Measurements from ENCODE around the gene SH3D19. TPM values are rescaled to one million over a fixed set of nuclear protein-coding genes. Genes with fewer than 3 reads are reported as not detected.

SH3D19 gene
- total RNA-seq, 2 experiments from 2014 or later, result not detected

DNA sequence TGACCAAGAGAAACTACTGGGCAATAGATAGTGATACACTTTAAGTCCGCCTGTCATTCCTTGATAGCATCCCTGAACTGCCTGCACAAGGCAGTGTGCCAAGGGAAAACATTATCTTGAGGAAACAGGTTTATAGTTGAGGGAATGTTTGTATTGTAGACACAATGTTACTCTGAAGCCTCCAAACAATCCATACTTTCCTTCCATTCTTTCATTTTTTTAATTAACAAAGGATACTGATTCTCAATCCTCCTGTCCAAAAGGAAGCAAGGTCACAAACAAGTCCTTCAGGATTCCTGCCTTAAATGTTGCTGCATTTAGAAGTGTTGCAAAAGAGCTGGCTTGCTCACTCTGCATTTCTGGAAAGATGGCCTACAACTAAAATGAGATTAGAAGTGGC lies 110.1 kb downstream of the SH3D19 start:
- Histone ChIP-seq H4K20me1 (ENCODE audit: insufficient read depth, low read length) (no peaks in the 10 kb centered on the region), H3K4me2 (ENCODE audit: low read length) (no peak overlapping the region), H3K9me3 (ENCODE audit: low read length) (no peaks in the 10 kb centered on the region), H3K79me2 (ENCODE audit: insufficient read depth, low read depth, low read length) (no peaks in the 10 kb centered on the region), H3K27ac (ENCODE audit: low read depth, low read length, poor library complexity, severe bottlenecking) (no peak overlapping the region), H3K4me3 (ENCODE audit: low read depth, low read length, poor library complexity, severe bottlenecking) (no peak overlapping the region), H2AFZ (ENCODE audit: low read length) (no peak overlapping the region), H3K36me3 (ENCODE audit: insufficient read depth, low read length) (no peaks in the 10 kb centered on the region), H3K4me1 (ENCODE audit: insufficient read depth, low read length, poor library complexity, severe bottlenecking) (no peaks in the 10 kb centered on the region), H3K9me2 (ENCODE audit: insufficient read depth, low read length) (no peaks in the 10 kb centered on the region)
- ChIA-PET POLR2A (no interaction called here), CTCF (ENCODE audit: unreplicated experiment) (no interaction called here)
- BruUV-seq (replicated peaks), result no TSS peak
- no peak for DNase-seq (ENCODE audit: low spot score)
- TF ChIP-seq, protein P1, sequence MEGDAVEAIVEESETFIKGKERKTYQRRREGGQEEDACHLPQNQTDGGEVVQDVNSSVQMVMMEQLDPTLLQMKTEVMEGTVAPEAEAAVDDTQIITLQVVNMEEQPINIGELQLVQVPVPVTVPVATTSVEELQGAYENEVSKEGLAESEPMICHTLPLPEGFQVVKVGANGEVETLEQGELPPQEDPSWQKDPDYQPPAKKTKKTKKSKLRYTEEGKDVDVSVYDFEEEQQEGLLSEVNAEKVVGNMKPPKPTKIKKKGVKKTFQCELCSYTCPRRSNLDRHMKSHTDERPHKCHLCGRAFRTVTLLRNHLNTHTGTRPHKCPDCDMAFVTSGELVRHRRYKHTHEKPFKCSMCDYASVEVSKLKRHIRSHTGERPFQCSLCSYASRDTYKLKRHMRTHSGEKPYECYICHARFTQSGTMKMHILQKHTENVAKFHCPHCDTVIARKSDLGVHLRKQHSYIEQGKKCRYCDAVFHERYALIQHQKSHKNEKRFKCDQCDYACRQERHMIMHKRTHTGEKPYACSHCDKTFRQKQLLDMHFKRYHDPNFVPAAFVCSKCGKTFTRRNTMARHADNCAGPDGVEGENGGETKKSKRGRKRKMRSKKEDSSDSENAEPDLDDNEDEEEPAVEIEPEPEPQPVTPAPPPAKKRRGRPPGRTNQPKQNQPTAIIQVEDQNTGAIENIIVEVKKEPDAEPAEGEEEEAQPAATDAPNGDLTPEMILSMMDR (conservative IDR thresholded peaks at IDR 0.05; ENCODE audit: low read length), result no peak
- no peak for TF ChIP-seq EZH2phosphoT487 (IDR thresholded peaks at IDR 0.05; ENCODE audit: borderline replicate concordance, low read depth, low read length)
- intact Hi-C loops (cut with micrococcal nuclease; ENCODE audit: unreplicated experiment), result no loop called here

DNA sequence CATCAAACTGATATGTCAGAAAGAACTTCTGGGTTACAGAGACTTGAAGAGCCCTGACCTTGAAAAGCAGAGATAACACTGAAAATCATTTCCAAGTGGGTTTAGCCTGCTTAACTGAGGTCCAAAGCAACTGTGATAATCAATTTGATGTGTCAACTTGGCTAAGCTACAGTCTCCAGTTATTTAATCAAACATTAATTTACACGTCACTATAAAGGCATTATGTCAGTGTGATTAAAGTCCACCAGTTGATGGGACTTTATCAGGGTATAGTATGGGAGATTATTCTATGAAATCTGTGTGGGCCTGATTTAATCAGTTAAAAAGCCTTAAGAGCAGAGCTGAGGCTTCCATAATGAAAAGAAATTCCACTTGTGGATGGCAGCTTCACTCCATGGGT lies 117.5 kb downstream of the SH3D19 start:
- Histone ChIP-seq H3K27ac (ENCODE audit: low read depth, low read length, poor library complexity, severe bottlenecking) (no peak overlapping the region), H3K4me1 (ENCODE audit: insufficient read depth, low read length, poor library complexity, severe bottlenecking) (no peaks in the 10 kb centered on the region), H3K36me3 (ENCODE audit: insufficient read depth, low read length) (no peaks in the 10 kb centered on the region), H3K79me2 (ENCODE audit: insufficient read depth, low read depth, low read length) (no peaks in the 10 kb centered on the region), H3K4me2 (ENCODE audit: low read length) (no peak overlapping the region), H3K9me2 (ENCODE audit: insufficient read depth, low read length) (no peaks in the 10 kb centered on the region), H4K20me1 (ENCODE audit: insufficient read depth, low read length) (no peaks in the 10 kb centered on the region), H2AFZ (ENCODE audit: low read length) (no peak overlapping the region), H3K9me3 (ENCODE audit: low read length) (no peaks in the 10 kb centered on the region), H3K4me3 (ENCODE audit: low read depth, low read length, poor library complexity, severe bottlenecking) (no peak overlapping the region)
- BruUV-seq (replicated peaks), result no TSS peak
- TF ChIP-seq, protein P1 (conservative IDR thresholded peaks at IDR 0.05; ENCODE audit: low read length), result no peak
- TF ChIP-seq EZH2phosphoT487 (IDR thresholded peaks at IDR 0.05; ENCODE audit: borderline replicate concordance, low read depth, low read length), result no peak
- no peak for DNase-seq (ENCODE audit: low spot score)
- ChIA-PET POLR2A (no interaction called here), CTCF (ENCODE audit: unreplicated experiment) (no interaction called here)
- intact Hi-C loops (cut with micrococcal nuclease; ENCODE audit: unreplicated experiment), result no loop called here

DNA sequence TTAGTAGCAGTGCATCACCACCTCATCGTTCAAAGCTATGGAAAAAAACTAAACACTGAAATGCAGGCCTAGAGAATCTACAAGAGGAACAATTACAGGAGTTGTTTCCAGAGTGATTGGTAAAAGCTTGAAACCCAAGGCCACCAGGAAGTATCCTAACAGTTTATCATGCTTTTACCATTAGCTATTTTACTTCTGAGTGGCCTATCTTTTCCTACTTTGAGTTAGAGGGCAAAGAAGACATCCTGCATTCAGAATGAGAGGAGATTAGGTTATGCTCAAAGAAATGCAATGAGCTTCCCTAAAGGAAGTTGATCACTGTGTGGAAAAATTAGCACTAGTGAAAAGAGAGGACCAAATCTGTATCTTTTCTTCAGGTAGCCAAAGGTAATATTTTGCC lies 118.2 kb downstream of the SH3D19 start:
- no peak overlapping the region for H3K4me2 ChIP-seq (ENCODE audit: low read length)
- no peaks in the 10 kb centered on the region for H3K79me2 ChIP-seq (ENCODE audit: insufficient read depth, low read depth, low read length)
- intact Hi-C loops (cut with micrococcal nuclease; ENCODE audit: unreplicated experiment), result no loop called here
- no peaks in the 10 kb centered on the region for H3K9me2 ChIP-seq (ENCODE audit: insufficient read depth, low read length)
- no peak overlapping the region for H3K4me3 ChIP-seq (ENCODE audit: low read depth, low read length, poor library complexity, severe bottlenecking)
- H4K20me1 ChIP-seq (ENCODE audit: insufficient read depth, low read length), result no peaks in the 10 kb centered on the region
- no peaks in the 10 kb centered on the region for H3K9me3 ChIP-seq (ENCODE audit: low read length)
- H3K4me1 ChIP-seq (ENCODE audit: insufficient read depth, low read length, poor library complexity, severe bottlenecking), result no peaks in the 10 kb centered on the region
- no peaks in the 10 kb centered on the region for H3K36me3 ChIP-seq (ENCODE audit: insufficient read depth, low read length)
- CTCF ChIA-PET (ENCODE audit: unreplicated experiment), result no interaction called here
- POLR2A ChIA-PET, result interaction anchor here (0.6 kb wide), 1 partner anchor 1730 kb away, joined by 4 read pairs; no protein-coding TSS in a partner anchor
- TF ChIP-seq, protein P1 (conservative IDR thresholded peaks at IDR 0.05; ENCODE audit: low read length), result no peak
- no peak for TF ChIP-seq EZH2phosphoT487 (IDR thresholded peaks at IDR 0.05; ENCODE audit: borderline replicate concordance, low read depth, low read length)
- no peak for DNase-seq (ENCODE audit: low spot score)
- no peak overlapping the region for H3K27ac ChIP-seq (ENCODE audit: low read depth, low read length, poor library complexity, severe bottlenecking)
- BruUV-seq (replicated peaks), result no TSS peak
- no peak overlapping the region for H2AFZ ChIP-seq (ENCODE audit: low read length)

All from OCI-LY7 (cell line).